PFSK-1 (cell line): ENCODE results near the gene INPP5A.

ENCODE experiments used
- FOXP2 ChIP-seq: optimal IDR thresholded peaks from 2 replicates; pipeline ENCODE3; 2011; ENCODE audit warnings: borderline replicate concordance, control low read depth, inconsistent platforms; ENCODE audit not compliant: insufficient read depth; ENCODE audit errors: extremely low read length, extremely low read depth
- POLR2AphosphoS5 ChIP-seq: IDR thresholded peaks from 2 replicates; pipeline ENCODE4 v1.6.1; 2012; ENCODE audit warnings: low read depth, mild to moderate bottlenecking, control low read depth, low read length, moderate library complexity
- REST ChIP-seq, 2 experiments: IDR thresholded peaks; 2 replicates each; pipeline versions ENCODE4 v1.6.1 to v1.8.0; 2011 to 2012; ENCODE audit warnings: low read depth in 2 of 2, low read length in 2 of 2, control low read depth in 1 of 2, inconsistent platforms in 1 of 2, mild to moderate bottlenecking in 1 of 2, moderate library complexity in 1 of 2; ENCODE audit not compliant: insufficient read depth in 1 of 2
- SIN3A ChIP-seq: IDR thresholded peaks from 2 replicates; pipeline ENCODE4 v1.6.1; 2012; ENCODE audit warnings: mild to moderate bottlenecking, low read length, moderate library complexity, borderline replicate concordance; ENCODE audit not compliant: insufficient read depth
- TAF1 ChIP-seq: IDR thresholded peaks from 2 replicates; pipeline ENCODE4 v1.6.1; 2012; ENCODE audit warnings: low read length, control low read depth, borderline replicate concordance; ENCODE audit not compliant: insufficient read depth

The INPP5A gene

DNA sequence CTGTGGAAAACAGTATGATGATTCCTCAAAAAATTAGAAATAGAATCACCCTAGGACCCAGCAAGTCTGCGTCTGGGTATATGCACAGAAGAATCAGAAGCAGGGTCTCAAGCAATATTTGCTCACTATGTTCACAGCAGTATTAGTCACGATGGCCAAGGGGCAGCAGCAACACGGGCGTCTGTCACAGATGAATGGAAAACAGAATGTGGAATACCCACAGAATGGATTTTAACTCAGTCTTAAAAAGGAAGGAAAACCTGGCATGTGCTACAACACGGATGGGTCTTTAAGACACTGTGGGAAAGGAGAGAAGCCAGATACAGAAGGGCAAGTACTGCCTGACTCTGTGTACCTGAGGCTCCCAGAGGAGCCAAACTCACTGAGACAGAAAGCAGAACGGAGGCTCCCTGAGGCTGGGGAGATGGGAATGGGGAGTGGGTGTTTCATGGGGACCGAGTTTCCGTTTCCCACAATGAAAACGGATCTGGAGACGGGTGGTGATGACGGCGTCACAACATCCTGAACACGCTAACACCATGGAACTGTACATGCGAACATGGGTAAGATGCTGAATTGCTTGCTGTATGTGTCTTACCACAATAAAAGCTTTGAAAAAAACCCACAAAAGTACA lies 36.7 kb upstream of the INPP5A start:
- TF ChIP-seq FOXP2: no peak
- no peak for TF ChIP-seq SIN3A
- TF ChIP-seq TAF1: no peak
- no peak for TF ChIP-seq REST (IDR thresholded peaks at IDR 0.05; ENCODE audit: insufficient read depth in 1 of 2, low read depth in 2 of 2, low read length in 2 of 2)

GRCh38 chr10:132502544-132503300 lies 34.9 kb upstream of the INPP5A start:
- TF ChIP-seq FOXP2: no peak
- TF ChIP-seq POLR2AphosphoS5: no peak
- TF ChIP-seq TAF1: no peak
- TF ChIP-seq SIN3A: no peak
- TF ChIP-seq REST (IDR thresholded peaks at IDR 0.05; ENCODE audit: insufficient read depth in 1 of 2, low read depth in 2 of 2, low read length in 2 of 2): no peak

DNA sequence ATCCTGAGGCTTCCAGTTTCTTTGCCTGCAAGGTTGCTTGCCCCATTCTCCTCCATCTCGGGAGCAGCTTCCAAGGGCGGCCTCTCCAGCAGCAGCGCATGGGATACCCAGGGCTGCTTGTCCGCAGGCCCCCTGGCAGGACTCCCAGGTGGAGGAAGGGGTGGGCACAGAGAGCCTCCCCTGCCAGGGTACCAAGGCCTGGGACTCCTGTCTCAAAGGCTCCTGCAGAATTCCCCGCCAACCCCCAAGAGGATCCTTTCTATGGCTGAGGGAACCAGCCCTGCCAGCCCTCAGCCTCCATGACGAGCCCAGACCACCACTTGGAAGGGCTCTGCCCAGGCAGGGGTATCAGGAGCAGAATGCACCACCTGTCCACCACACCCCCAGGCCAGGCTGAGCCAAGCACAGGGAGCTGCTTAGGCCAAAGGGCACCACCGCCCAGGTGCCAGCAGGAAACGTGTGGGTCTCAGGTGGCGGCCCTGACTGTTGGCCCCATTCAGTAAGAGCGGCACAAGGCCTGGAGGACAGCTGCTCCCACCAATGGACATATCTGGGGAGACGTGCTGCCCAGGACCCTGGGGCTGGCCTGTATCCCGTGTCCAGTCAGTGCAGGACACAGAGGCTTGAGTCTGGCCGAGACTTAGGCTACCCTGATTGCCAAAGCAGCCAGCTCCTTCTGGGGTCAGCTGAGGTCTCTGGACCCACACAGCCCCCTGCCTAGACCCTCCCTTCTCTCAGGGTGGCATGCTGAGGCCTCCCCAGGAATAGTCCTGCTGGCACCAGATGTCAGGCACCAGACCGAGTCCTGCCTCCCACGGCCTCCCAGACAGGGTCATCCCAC lies 33.8 kb upstream of the INPP5A start:
- no peak for TF ChIP-seq POLR2AphosphoS5
- no peak for TF ChIP-seq FOXP2
- TF ChIP-seq REST (IDR thresholded peaks at IDR 0.05; ENCODE audit: insufficient read depth in 1 of 2, low read depth in 2 of 2, low read length in 2 of 2): no peak

GRCh38 chr10:132504501-132505272 lies 32.9 kb upstream of the INPP5A start:
- no peak for TF ChIP-seq FOXP2
- no peak for TF ChIP-seq POLR2AphosphoS5
- no peak for TF ChIP-seq SIN3A
- TF ChIP-seq REST (IDR thresholded peaks at IDR 0.05; ENCODE audit: insufficient read depth in 1 of 2, low read depth in 2 of 2, low read length in 2 of 2): no peak
- no peak for TF ChIP-seq TAF1
